ENCODE data around the gene TSC22D4. TPM values are rescaled to one million over a fixed set of nuclear protein-coding genes. Genes with fewer than 3 reads are reported as not detected.

TSC22D4 gene
- total and polyA plus RNA-seq, 9 of the 15 experiments (the other 6 are each of a cell fraction or from before 2014, with no cell fraction given) = 0.37 to 107 (median 28.7) TPM

GRCh38 chr7:100428967-100429636 is 49.9 kb downstream of the TSC22D4 start (continued):
- TF ChIP-seq FOXK1 (CRISPR knock-in tag; IDR thresholded peaks at IDR 0.05; ENCODE audit: borderline replicate concordance) (peak; percentile 72; the same call in 1 of the 2 replicates), NRF1 (conservative IDR thresholded peaks at IDR 0.05 in 1 of 2, IDR thresholded peaks at IDR 0.05 in 1 of 2) (peak; percentile 97), CTCFL (IDR thresholded peaks at IDR 0.05; ENCODE audit: borderline replicate concordance, insufficient read depth, low read depth, low read length, poor library complexity, severe bottlenecking) (peak; percentile 46), RHOXF2B (CRISPR knock-in tag; conservative IDR thresholded peaks at IDR 0.05) (0 out of 2 replicates have a peak, but pooled peaks have one; percentile 20), MAFG (tag; conservative IDR thresholded peaks at IDR 0.05) (peak; percentile 66), HCFC1 (IDR thresholded peaks at IDR 0.05; ENCODE audit: low read depth, low read length) (0 out of 2 replicates have a peak, but pooled peaks have one; percentile 13), SMARCA5 (IDR thresholded peaks at IDR 0.05) (peak; percentile 16; the same call in 1 of the 2 replicates), BCOR (IDR thresholded peaks at IDR 0.05) (no peak), NFXL1 (CRISPR knock-in tag; IDR thresholded peaks at IDR 0.05) (peak; percentile 78; the same call in 1 of the 2 replicates), CREM (IDR thresholded peaks at IDR 0.05; ENCODE audit: low read depth) (peak; percentile 95), ZBED1 (IDR thresholded peaks at IDR 0.05) (peak; percentile 47; the same call in 1 of the 2 replicates), KDM5B (IDR thresholded peaks at IDR 0.05; ENCODE audit: insufficient replicate concordance, low read depth, low read length) (peak; percentile 52), PML (IDR thresholded peaks at IDR 0.05; ENCODE audit: low read length) (peak; percentile 63; the same call in 1 of the 2 replicates), KHSRP (IDR thresholded peaks at IDR 0.05) (no peak), KLF13 (tag; IDR thresholded peaks at IDR 0.05; ENCODE audit: borderline replicate concordance, low read depth) (peak; percentile 95), RBBP5 (IDR thresholded peaks at IDR 0.05; ENCODE audit: borderline replicate concordance, insufficient read depth, low read length, poor library complexity, severe bottlenecking) (peak; percentile 19), HMGN3 (IDR thresholded peaks at IDR 0.05; ENCODE audit: borderline replicate concordance, extremely low read depth, insufficient read length, low read depth, low read length) (peak; percentile 55), CBX3 (IDR thresholded peaks at IDR 0.05; ENCODE audit: borderline replicate concordance in 1 of 2, low read length in 2 of 2) (0 out of 3 replicates have a peak, but pooled peaks of 1 of the 2 experiments have one; percentile 17), ZNF316 (IDR thresholded peaks at IDR 0.05) (peak; percentile 86), ATF7 (IDR thresholded peaks at IDR 0.05) (peak; percentile 95)
- TF ChIP-seq, protein P1, sequence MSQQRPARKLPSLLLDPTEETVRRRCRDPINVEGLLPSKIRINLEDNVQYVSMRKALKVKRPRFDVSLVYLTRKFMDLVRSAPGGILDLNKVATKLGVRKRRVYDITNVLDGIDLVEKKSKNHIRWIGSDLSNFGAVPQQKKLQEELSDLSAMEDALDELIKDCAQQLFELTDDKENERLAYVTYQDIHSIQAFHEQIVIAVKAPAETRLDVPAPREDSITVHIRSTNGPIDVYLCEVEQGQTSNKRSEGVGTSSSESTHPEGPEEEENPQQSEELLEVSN (IDR thresholded peaks at IDR 0.05; ENCODE audit: borderline replicate concordance in 1 of 2, extremely low read depth in 1 of 2, insufficient read depth in 1 of 2, insufficient read length in 1 of 2, low read depth in 1 of 2, low read length in 1 of 2, poor library complexity in 1 of 2, severe bottlenecking in 1 of 2) = peak; percentile 94 to 98
- TF ChIP-seq, protein P2, sequence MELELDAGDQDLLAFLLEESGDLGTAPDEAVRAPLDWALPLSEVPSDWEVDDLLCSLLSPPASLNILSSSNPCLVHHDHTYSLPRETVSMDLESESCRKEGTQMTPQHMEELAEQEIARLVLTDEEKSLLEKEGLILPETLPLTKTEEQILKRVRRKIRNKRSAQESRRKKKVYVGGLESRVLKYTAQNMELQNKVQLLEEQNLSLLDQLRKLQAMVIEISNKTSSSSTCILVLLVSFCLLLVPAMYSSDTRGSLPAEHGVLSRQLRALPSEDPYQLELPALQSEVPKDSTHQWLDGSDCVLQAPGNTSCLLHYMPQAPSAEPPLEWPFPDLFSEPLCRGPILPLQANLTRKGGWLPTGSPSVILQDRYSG (tag; conservative IDR thresholded peaks at IDR 0.05; ENCODE audit: low read depth) = no peak
- TF ChIP-seq, protein P3, sequence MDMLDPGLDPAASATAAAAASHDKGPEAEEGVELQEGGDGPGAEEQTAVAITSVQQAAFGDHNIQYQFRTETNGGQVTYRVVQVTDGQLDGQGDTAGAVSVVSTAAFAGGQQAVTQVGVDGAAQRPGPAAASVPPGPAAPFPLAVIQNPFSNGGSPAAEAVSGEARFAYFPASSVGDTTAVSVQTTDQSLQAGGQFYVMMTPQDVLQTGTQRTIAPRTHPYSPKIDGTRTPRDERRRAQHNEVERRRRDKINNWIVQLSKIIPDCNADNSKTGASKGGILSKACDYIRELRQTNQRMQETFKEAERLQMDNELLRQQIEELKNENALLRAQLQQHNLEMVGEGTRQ (CRISPR knock-in tag; IDR thresholded peaks at IDR 0.05) = peak; percentile 94

Data from K562 (cell line).